Central memory CD8-positive, alpha-beta T cell (primary cell): ENCODE results near the gene COP1.
"Not testable (repeated sequence)": the region's sequence is repeated elsewhere in the genome, so short reads cannot be mapped to it uniquely, and the experiment has no call there.

Experiments
- ATAC-seq: fragments of 150-1000 bp; cut with Tn5 transposase; replicated peaks from 2 replicates; pipeline ENCODE4 v1.10.0; 2022; ENCODE audit warnings: mild to moderate bottlenecking, moderate FRiP score, moderate number of reproducible peaks; ENCODE audit not compliant: poor library complexity, severe bottlenecking; ENCODE audit errors: extremely low read depth
- DNase-seq, 2 donors: peaks; one replicate each; pipeline ENCODE4 v3.0.0; 2021; ENCODE audit warnings: low spot score in 2 of 2
- H3K27ac Mint-ChIP-seq: one replicate; pipeline ENCODE4 v1.8.0; 2022; ENCODE audit warnings: low read depth, mild to moderate bottlenecking, moderate library complexity, mixed read lengths
- H3K27me3 Mint-ChIP-seq: one replicate; pipeline ENCODE4 v1.8.0; 2022; ENCODE audit warnings: mixed read lengths
- H3K36me3 Mint-ChIP-seq: one replicate; pipeline ENCODE4 v1.8.0; 2022; ENCODE audit warnings: mild to moderate bottlenecking, moderate library complexity, mixed read lengths; ENCODE audit not compliant: insufficient read depth
- H3K4me1 Mint-ChIP-seq: one replicate; pipeline ENCODE4 v1.8.0; 2022; ENCODE audit warnings: mixed read lengths
- H3K4me3 Mint-ChIP-seq: one replicate; pipeline ENCODE4 v1.8.0; 2022; ENCODE audit warnings: mild to moderate bottlenecking, moderate library complexity, mixed read lengths
- H3K9me3 Mint-ChIP-seq: one replicate; pipeline ENCODE4 v1.8.0; 2022; ENCODE audit warnings: mixed read lengths

Gene COP1

DNA sequence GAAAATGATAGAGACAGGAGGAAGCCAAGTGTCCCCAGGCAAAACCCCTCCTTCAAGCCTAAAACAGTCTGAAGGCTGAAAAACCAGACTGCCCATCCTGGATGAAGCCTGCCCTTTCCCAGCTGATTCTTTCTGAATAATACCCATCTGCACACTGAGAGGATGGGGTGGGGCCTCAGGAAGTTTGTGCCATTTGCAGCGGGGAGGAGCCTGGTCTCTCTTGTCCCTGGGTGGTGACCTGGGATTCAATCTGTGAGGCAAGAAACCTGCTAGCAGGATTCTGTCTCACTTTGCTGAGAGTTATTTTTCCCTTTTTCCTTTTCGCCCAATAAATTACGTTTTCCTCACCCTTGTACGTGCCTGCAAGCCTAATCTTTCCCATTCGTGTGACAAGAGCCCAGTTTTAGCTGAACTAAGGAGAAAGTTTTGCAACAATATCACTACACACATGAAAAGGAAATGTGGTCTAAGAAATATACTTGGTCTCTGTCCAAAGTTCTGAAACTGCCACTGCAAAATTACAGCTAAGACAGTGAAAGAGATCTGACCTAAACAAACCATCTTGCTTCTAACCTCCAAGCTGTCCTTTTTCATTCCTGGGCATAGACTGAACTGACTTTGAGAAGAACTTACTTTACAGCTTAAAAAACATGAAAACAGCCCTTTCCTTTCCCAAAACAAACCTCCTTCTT lies 105.0 kb downstream of the COP1 start:
- DNase-seq (no peak), ATAC-seq (no peak)
- no peaks in the 10 kb centered on the region for H3K9me3 Mint-ChIP-seq
- peaks cover 10% of the 10 kb centered on the region for H3K4me1 Mint-ChIP-seq
- H3K27me3 Mint-ChIP-seq: no peaks in the 10 kb centered on the region
- no peak overlapping the region for H3K4me3 Mint-ChIP-seq
- H3K27ac Mint-ChIP-seq: no peak overlapping the region
- peaks cover 28% of the 10 kb centered on the region for H3K36me3 Mint-ChIP-seq

- no peaks in the 10 kb centered on the region for H3K9me3 Mint-ChIP-seq
- ATAC-seq: no peak
- no peak overlapping the region for H3K4me3 Mint-ChIP-seq
- H3K27me3 Mint-ChIP-seq: no peaks in the 10 kb centered on the region
- DNase-seq: no peak
- peaks cover 21% of the 10 kb centered on the region for H3K36me3 Mint-ChIP-seq
- no peak overlapping the region for H3K27ac Mint-ChIP-seq
- peaks cover under 1% of the 10 kb centered on the region for H3K4me1 Mint-ChIP-seq
Measured at GRCh38 chr1:176098560-176098959, 108.5 kb downstream of the COP1 start.

DNA sequence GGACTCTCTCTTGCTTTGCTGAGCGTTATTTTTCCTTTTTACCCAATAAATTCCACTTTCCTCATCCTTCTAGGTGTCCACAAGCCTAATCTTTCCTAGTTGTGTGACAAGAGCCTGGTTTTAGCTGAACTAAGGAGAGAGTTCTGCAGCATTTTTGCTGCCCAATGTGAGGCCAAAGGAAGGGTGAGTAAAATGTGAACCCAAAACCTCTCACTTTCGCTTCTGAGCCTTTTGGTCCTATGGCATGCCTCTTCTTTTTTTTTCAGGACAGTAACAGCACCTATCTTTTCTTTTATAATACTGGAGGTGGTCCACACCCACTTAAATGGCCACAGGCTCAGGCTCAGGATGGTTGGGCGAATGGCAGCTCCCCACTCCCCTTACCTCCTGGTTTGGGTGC lies 111.1 kb downstream of the COP1 start:
- Mint-ChIP-seq H3K4me3 (no peak overlapping the region), H3K36me3 (peaks cover 22% of the 10 kb centered on the region), H3K27ac (no peak overlapping the region), H3K27me3 (no peaks in the 10 kb centered on the region), H3K9me3 (no peaks in the 10 kb centered on the region), H3K4me1 (no peaks in the 10 kb centered on the region)
- ATAC-seq (no peak), DNase-seq (no peak)

GRCh38 chr1:176090766-176091165 lies 116.3 kb downstream of the COP1 start:
- peaks cover 11% of the 10 kb centered on the region for H3K4me1 Mint-ChIP-seq
- DNase-seq (no peak), ATAC-seq (no peak)

GRCh38 chr1:176087746-176088145 lies 119.3 kb downstream of the COP1 start:
- H3K4me1 Mint-ChIP-seq: peaks cover 17% of the 10 kb centered on the region
- DNase-seq, H3K9me3 Mint-ChIP-seq, H3K27me3 Mint-ChIP-seq, H3K27ac Mint-ChIP-seq, H3K4me3 Mint-ChIP-seq, ATAC-seq: not testable (repeated sequence)
- peaks cover 14% of the 10 kb centered on the region for H3K36me3 Mint-ChIP-seq

More at GRCh38 chr1:176090766-176091165, 116.3 kb downstream of the COP1 start:
- H3K27ac Mint-ChIP-seq: peak overlapping the region; percentile 22
- H3K27me3 Mint-ChIP-seq: no peaks in the 10 kb centered on the region
- H3K4me3 Mint-ChIP-seq: no peak overlapping the region
- no peaks in the 10 kb centered on the region for H3K9me3 Mint-ChIP-seq
- peaks cover 9% of the 10 kb centered on the region for H3K36me3 Mint-ChIP-seq

DNA sequence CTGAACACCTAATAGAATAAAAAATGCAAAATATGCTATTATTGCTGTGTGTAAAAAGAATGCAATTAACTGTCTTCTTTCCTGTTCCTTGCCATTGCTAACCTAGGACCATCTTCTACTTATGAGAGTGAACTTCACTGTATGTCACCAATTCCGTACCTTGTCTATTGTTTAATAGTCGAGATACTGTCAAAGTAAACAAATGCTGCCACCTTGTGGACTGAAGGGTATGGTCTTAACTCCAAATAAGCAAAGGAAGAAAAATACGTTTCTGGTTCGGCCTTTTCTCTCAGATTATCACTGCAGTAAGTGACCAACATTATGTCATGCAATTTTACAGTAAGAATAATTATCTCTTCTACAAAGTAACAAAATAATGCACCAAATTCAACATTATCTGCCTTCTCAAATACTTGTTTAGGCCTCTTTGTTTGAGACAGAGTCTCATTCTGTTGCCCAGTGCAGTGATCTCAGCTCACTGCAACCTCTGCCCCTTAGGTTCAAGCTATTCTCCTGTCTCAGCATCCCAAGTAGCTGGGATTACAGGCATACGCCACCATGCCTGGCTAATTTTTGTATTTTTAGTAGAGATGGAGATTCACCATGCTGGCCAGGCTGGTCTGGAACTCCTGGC lies 133.4 kb downstream of the COP1 start:
- peaks cover 8% of the 10 kb centered on the region for H3K9me3 Mint-ChIP-seq
- DNase-seq: no peak
- H3K27ac Mint-ChIP-seq: no peak overlapping the region
- H3K4me3 Mint-ChIP-seq: no peak overlapping the region
- H3K27me3 Mint-ChIP-seq: no peaks in the 10 kb centered on the region
- H3K4me1 Mint-ChIP-seq: peaks cover 19% of the 10 kb centered on the region
- peak; percentile 62 for ATAC-seq
- peaks cover 15% of the 10 kb centered on the region for H3K36me3 Mint-ChIP-seq

GRCh38 chr1:176068901-176069300 lies 138.2 kb downstream of the COP1 start:
- H3K4me3 Mint-ChIP-seq: no peak overlapping the region
- no peak for DNase-seq
- H3K9me3 Mint-ChIP-seq: no peaks in the 10 kb centered on the region
- peaks cover 17% of the 10 kb centered on the region for H3K4me1 Mint-ChIP-seq
- no peak for ATAC-seq
- H3K36me3 Mint-ChIP-seq: peaks cover 7% of the 10 kb centered on the region
- no peaks in the 10 kb centered on the region for H3K27me3 Mint-ChIP-seq
- no peak overlapping the region for H3K27ac Mint-ChIP-seq

GRCh38 chr1:176068256-176068655 lies 138.8 kb downstream of the COP1 start:
- peaks cover 17% of the 10 kb centered on the region for H3K4me1 Mint-ChIP-seq
- H3K36me3 Mint-ChIP-seq: peaks cover 9% of the 10 kb centered on the region
- no peaks in the 10 kb centered on the region for H3K27me3 Mint-ChIP-seq
- no peak overlapping the region for H3K4me3 Mint-ChIP-seq
- ATAC-seq: no peak
- no peaks in the 10 kb centered on the region for H3K9me3 Mint-ChIP-seq
- no peak overlapping the region for H3K27ac Mint-ChIP-seq
- no peak for DNase-seq

- H3K36me3 Mint-ChIP-seq: peaks cover 9% of the 10 kb centered on the region
- H3K27me3 Mint-ChIP-seq: no peaks in the 10 kb centered on the region
- no peak overlapping the region for H3K4me3 Mint-ChIP-seq
- H3K9me3 Mint-ChIP-seq: no peaks in the 10 kb centered on the region
- no peak overlapping the region for H3K27ac Mint-ChIP-seq
- DNase-seq: no peak
- peaks cover 16% of the 10 kb centered on the region for H3K4me1 Mint-ChIP-seq
- ATAC-seq: no peak
Measured at GRCh38 chr1:176066709-176067108, 140.4 kb downstream of the COP1 start.

- Mint-ChIP-seq H3K27me3 (no peaks in the 10 kb centered on the region), H3K27ac (peak overlapping the region; percentile 7), H3K9me3 (no peaks in the 10 kb centered on the region), H3K36me3 (peaks cover 11% of the 10 kb centered on the region), H3K4me3 (no peak overlapping the region), H3K4me1 (peaks cover 5% of the 10 kb centered on the region)
- no peak for ATAC-seq
- DNase-seq: no peak
Measured at GRCh38 chr1:176058686-176059085, 148.4 kb downstream of the COP1 start.

DNA sequence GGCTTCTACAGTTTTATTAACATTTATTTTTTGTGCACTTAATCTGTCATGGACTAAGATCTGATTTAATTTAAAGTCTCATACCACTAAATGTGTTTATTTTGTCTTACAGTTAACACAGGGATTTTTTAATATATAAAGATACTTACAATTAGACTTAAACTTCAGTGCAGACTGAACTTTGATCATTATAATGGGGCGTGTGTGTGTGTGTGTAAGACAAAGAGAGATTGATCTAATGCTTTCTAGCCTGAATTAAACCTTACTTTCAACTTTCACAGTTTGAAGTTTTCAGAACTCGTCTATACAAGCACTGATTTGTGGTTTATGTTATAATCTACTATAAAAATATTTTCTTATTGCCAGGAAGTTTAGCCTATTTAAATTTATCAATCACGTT lies 150.8 kb downstream of the COP1 start:
- Mint-ChIP-seq H3K36me3 (peaks cover 9% of the 10 kb centered on the region), H3K4me3 (no peak overlapping the region), H3K27me3 (no peaks in the 10 kb centered on the region), H3K9me3 (no peaks in the 10 kb centered on the region), H3K27ac (peak overlapping the region; percentile 69), H3K4me1 (peaks cover 5% of the 10 kb centered on the region)
- no peak for DNase-seq
- ATAC-seq: no peak

GRCh38 chr1:176055398-176055797 lies 151.7 kb downstream of the COP1 start:
- Mint-ChIP-seq H3K27ac (no peak overlapping the region), H3K27me3 (no peaks in the 10 kb centered on the region), H3K36me3 (peaks cover 9% of the 10 kb centered on the region), H3K9me3 (no peaks in the 10 kb centered on the region), H3K4me3 (no peak overlapping the region), H3K4me1 (peaks cover 5% of the 10 kb centered on the region)
- ATAC-seq: no peak
- DNase-seq: no peak

DNA sequence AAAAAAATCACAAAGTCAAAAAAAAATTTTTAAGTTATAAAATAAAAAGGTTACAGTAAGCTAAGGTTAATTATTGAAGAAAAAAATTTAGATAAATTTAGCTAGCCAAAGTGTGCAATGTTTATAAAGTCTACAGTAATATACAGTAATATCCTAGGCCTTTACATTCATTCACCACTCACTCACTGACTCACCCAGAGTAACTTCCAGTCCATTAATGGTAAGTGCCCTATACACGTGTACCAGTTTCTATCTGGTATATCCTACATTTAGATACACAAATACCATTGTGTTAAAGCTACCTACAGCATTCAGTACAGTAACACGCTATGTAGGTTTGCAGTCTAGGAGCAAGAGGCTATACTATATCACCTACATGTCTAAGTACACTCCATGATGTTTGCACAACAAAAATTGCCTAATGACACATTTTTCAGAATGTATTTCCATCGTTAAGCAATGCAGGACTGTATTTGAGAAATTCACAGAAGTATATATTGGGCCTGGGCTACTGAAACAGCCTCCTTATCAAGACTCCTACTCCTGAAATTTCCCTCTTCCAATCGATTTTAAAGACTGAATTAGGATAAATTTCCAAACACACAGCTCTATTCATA lies 155.1 kb downstream of the COP1 start:
- ATAC-seq: no peak
- no peak overlapping the region for H3K27ac Mint-ChIP-seq

More for the DNA sequence above, 155.1 kb downstream of the COP1 start:
- H3K9me3 Mint-ChIP-seq: no peaks in the 10 kb centered on the region
- peaks cover 4% of the 10 kb centered on the region for H3K36me3 Mint-ChIP-seq
- H3K4me3 Mint-ChIP-seq: no peak overlapping the region
- no peak for DNase-seq
- H3K27me3 Mint-ChIP-seq: no peaks in the 10 kb centered on the region
- H3K4me1 Mint-ChIP-seq: no peaks in the 10 kb centered on the region
